Measurements from ENCODE around the gene COL23A1. TPM values are rescaled to one million over a fixed set of nuclear protein-coding genes. Genes with fewer than 3 reads are reported as not detected.

Gene COL23A1
- total and polyA plus RNA-seq, 2 of the 8 experiments (the other 6 are each of a cell fraction or from before 2014, with no cell fraction given): 3.1 to 4.7 TPM

- Histone ChIP-seq H2AK5ac (ENCODE audit: low read depth, low read length) (0 out of 2 replicates have a peak overlapping the region, but pooled peaks have one; percentile 39), H3K14ac (ENCODE audit: insufficient read length) (no peak overlapping the region), H2BK20ac (ENCODE audit: low read length) (no peak overlapping the region), H4K20me1 (replicated peaks in 1 of 2; ENCODE audit: control insufficient read depth in 1 of 2, insufficient read depth in 2 of 2, low read length in 2 of 2) (peaks cover 0 to 2% of the 10 kb centered on the region in 2 experiments), H3K27ac (ENCODE audit: low read depth, low read length) (no peak overlapping the region), H3K4me1 (replicated peaks in 1 of 4; ENCODE audit: control insufficient read depth in 3 of 4, insufficient read depth in 4 of 4, low read length in 3 of 4) (peaks cover 0 to 4% (median 0%) of the 10 kb centered on the region in 4 experiments; a peak in 2 of 7 replicates), H2BK5ac (ENCODE audit: low read depth, low read length) (no peak overlapping the region), H3K56ac (replicated peaks; ENCODE audit: insufficient read length, low read depth, low read length) (no peak overlapping the region), H3K18ac (ENCODE audit: extremely low read depth, low read length) (no peak overlapping the region), H2AFZ (ENCODE audit: low read length) (no peak overlapping the region), H3K9me3 (ENCODE audit: insufficient read depth in 2 of 2, low read depth in 1 of 2, low read length in 1 of 2) (no peaks in the 10 kb centered on the region), H2BK12ac (ENCODE audit: low read depth, low read length) (no peak overlapping the region), H3K4me2 (ENCODE audit: insufficient read depth in 1 of 2, low read depth in 2 of 2, low read length in 2 of 2) (no peak overlapping the region), H2BK15ac (ENCODE audit: low read length) (no peak overlapping the region), H3K27me3 (replicated peaks in 1 of 4; ENCODE audit: control insufficient read depth in 3 of 4, extremely low read depth in 1 of 4, insufficient read depth in 3 of 4, low read length in 3 of 4) (no peaks in the 10 kb centered on the region), H3K23me2 (ENCODE audit: low read depth, low read length) (no peaks in the 10 kb centered on the region), H4K91ac (replicated peaks; ENCODE audit: insufficient read length, low read length) (no peak overlapping the region), H4K8ac (ENCODE audit: extremely low read depth, insufficient read depth, low read length) (no peak overlapping the region), H3K9ac (replicated peaks in 1 of 4; ENCODE audit: extremely low read depth in 1 of 4, low read depth in 3 of 4, low read length in 3 of 4) (no peak overlapping the region), H3K79me1 (ENCODE audit: low read depth, low read length) (no peaks in the 10 kb centered on the region), H3K4me3 (ENCODE audit: extremely low read depth in 1 of 4, insufficient read depth in 2 of 4, low read depth in 3 of 4, low read length in 4 of 4) (no peak overlapping the region), H3K79me2 (ENCODE audit: control insufficient read depth in 1 of 2, insufficient read depth in 2 of 2, low read length in 2 of 2) (no peaks in the 10 kb centered on the region), H2BK120ac (replicated peaks; ENCODE audit: low read depth, low read length) (no peak overlapping the region), H4K5ac (ENCODE audit: insufficient read length, low read depth, low read length) (no peak overlapping the region), H3K36me3 (ENCODE audit: control insufficient read depth in 2 of 4, insufficient read depth in 4 of 4, low read length in 3 of 4) (no peaks in the 10 kb centered on the region), H3K4ac (replicated peaks; ENCODE audit: insufficient read length, low read depth, low read length) (no peak overlapping the region), H3K23ac (ENCODE audit: insufficient read length) (no peak overlapping the region)
- CTCF ChIA-PET (ENCODE audit: partially characterized antibody): interaction anchor here (1.2 kb wide), 1 partner anchor 55 kb away, joined by 3 read pairs; no protein-coding TSS in a partner anchor
- WGBS, 2 experiments (ENCODE audit: extremely low coverage in 1 of 2, insufficient coverage in 1 of 2, insufficient read length in 1 of 2, insufficient replicate concordance in 2 of 2, low coverage in 1 of 2, low lambda C conversion rate in 2 of 2, missing lambda C conversion rate in 1 of 2): 93% methylated on average over 21 of the region's 21 CpGs; no CpG with 5 or more reads in 1 of the 2 experiments
- DNase-seq (ENCODE audit: low read depth in 1 of 2, low spot score in 2 of 2) (no peak), FAIRE-seq (no peak)
- no peak for TF ChIP-seq CEBPB (IDR thresholded peaks at IDR 0.05; ENCODE audit: low read depth, low read length)
- no peak for TF ChIP-seq CBX5 (IDR thresholded peaks at IDR 0.05; ENCODE audit: low read depth, low read length)
- TF ChIP-seq CHD1 (IDR thresholded peaks at IDR 0.05; ENCODE audit: low read depth, low read length): no peak
- TF ChIP-seq NANOG (IDR thresholded peaks at IDR 0.05; ENCODE audit: insufficient read depth, low read depth, low read length, poor library complexity, severe bottlenecking): no peak
- no peak for TF ChIP-seq EGR1 (IDR thresholded peaks at IDR 0.05; ENCODE audit: borderline replicate concordance, low read depth, low read length)
- TF ChIP-seq PHF8 (conservative IDR thresholded peaks at IDR 0.05; ENCODE audit: low read depth, low read length): no peak
- no peak for TF ChIP-seq CHD2 (IDR thresholded peaks at IDR 0.05; ENCODE audit: low read length)
- POLR2A ChIA-PET (ENCODE audit: partially characterized antibody): no interaction called here
Observed at GRCh38 chr5:178377583-178378270, 212.5 kb downstream of the COL23A1 start.

Measured in H1 (cell line).